22Rv1 (cell line): Measurements from ENCODE around the gene HRCT1.

Experiments used
- H3K27ac ChIP-seq: fragments of 450-650 bp; 2 replicates; pipeline ENCODE4 v1.5.1; 2017
- ZFX ChIP-seq: fragments of 450-650 bp; IDR thresholded peaks from 2 replicates; pipeline ENCODE4 v1.6.1; 2017; ENCODE audit warnings: antibody characterized with exemption, borderline replicate concordance
- TF ChIP-seq, protein P1 (sequence below): fragments of 450-650 bp; IDR thresholded peaks from 2 replicates; pipeline ENCODE4 v1.5.1; 2017; ENCODE audit warnings: mild to moderate bottlenecking

The HRCT1 gene

DNA sequence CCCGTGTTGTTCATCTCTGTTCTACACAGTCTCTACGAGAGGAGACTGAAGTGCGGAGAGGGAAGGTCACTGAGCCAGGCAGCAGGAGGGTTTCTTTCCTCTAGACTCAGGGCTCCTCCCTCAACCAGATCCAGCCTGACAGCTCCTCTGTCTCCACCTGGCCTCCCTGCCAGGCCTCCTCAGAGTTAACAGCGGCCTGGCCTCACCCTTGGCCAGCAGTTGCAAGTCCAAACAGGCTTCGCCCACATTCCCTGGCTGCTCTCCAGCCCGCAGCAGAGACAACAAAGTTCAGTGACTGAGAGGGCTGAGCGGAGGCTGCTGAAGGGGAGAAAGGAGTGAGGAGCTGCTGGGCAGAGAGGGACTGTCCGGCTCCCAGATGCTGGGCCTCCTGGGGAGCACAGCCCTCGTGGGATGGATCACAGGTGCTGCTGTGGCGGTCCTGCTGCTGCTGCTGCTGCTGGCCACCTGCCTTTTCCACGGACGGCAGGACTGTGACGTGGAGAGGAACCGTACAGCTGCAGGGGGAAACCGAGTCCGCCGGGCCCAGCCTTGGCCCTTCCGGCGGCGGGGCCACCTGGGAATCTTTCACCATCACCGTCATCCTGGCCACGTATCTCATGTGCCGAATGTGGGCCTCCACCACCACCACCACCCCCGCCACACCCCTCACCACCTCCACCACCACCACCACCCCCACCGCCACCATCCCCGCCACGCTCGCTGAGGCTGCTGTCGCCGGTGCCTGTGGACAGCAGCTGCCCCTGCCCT lies at the start of gene HRCT1:
HRCT1 (plus strand) TSS at position 291 of the 768 bp plus-strand sequence; CDS start at position 377, 86 bp downstream.
- no peak within 1 kb of the TSS for H3K27ac ChIP-seq

DNA sequence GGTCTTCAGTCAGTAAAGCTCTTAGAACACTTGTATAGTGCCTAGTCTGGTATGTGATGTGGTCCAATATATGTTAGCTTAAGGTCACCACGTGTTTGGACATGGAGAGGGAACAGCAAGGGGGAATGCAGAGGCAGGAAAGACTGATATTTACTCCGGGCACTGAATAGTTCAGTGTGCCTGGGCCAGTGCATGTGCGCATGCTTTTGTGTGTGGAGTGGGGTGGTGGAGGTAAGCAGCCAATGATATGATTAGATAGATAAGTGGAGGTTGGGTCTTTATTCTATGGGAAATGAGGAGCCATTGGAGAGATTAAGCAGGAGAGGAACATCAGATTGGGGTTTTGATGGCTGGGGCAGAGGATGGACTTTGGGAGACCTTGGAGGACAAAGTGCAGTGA lies 49.8 kb upstream of the HRCT1 start:
- TF ChIP-seq, protein P1, sequence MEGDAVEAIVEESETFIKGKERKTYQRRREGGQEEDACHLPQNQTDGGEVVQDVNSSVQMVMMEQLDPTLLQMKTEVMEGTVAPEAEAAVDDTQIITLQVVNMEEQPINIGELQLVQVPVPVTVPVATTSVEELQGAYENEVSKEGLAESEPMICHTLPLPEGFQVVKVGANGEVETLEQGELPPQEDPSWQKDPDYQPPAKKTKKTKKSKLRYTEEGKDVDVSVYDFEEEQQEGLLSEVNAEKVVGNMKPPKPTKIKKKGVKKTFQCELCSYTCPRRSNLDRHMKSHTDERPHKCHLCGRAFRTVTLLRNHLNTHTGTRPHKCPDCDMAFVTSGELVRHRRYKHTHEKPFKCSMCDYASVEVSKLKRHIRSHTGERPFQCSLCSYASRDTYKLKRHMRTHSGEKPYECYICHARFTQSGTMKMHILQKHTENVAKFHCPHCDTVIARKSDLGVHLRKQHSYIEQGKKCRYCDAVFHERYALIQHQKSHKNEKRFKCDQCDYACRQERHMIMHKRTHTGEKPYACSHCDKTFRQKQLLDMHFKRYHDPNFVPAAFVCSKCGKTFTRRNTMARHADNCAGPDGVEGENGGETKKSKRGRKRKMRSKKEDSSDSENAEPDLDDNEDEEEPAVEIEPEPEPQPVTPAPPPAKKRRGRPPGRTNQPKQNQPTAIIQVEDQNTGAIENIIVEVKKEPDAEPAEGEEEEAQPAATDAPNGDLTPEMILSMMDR = no peak
- no peak for TF ChIP-seq ZFX
- H3K27ac ChIP-seq = no peak overlapping the region

More for the DNA sequence above, at the start of gene HRCT1:
- TF ChIP-seq, protein P1 = no peak
- no peak for TF ChIP-seq ZFX

DNA sequence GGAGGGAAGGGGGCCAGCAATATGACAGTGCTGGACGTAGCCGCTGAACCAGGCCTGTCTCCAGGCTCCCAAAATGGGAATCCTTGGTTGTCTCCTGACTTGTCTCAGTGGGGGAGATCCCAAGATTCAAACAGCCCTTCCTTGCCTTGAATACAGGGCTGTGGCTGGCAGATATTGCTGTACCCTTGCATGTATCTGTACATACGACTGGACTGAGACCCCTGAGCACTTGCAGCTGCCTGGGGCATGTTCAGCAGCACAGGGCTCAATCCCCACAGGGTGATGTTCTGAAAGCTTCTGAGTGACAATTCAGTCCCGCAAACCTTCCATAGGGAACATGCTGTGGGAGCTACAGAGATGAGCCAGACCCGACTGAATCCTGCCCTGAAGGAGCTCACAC lies 49.1 kb upstream of the HRCT1 start:
- TF ChIP-seq ZFX = no peak
- TF ChIP-seq, protein P1 = no peak
- no peak overlapping the region for H3K27ac ChIP-seq

DNA sequence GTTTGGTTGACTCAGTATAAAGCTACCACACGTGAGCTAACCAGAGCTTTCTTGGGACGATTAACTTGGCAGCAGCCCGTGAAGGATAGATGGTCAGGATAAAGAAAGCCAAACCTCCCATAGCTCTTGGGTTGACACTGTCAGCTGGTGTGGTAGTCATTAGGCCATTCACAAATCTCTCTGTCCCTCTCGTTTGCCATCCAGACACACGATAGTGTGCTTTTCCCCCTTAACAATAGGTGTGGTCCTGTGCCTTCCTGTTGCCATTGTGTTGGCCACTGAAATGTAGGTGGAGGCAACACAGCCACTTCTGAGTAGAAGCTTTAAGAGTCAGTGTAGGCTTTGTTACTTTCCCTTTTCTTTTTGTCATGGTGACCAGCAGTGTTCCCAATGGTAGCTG lies 47.5 kb upstream of the HRCT1 start:
- no peak overlapping the region for H3K27ac ChIP-seq
- TF ChIP-seq ZFX = no peak
- TF ChIP-seq, protein P1 = no peak

DNA sequence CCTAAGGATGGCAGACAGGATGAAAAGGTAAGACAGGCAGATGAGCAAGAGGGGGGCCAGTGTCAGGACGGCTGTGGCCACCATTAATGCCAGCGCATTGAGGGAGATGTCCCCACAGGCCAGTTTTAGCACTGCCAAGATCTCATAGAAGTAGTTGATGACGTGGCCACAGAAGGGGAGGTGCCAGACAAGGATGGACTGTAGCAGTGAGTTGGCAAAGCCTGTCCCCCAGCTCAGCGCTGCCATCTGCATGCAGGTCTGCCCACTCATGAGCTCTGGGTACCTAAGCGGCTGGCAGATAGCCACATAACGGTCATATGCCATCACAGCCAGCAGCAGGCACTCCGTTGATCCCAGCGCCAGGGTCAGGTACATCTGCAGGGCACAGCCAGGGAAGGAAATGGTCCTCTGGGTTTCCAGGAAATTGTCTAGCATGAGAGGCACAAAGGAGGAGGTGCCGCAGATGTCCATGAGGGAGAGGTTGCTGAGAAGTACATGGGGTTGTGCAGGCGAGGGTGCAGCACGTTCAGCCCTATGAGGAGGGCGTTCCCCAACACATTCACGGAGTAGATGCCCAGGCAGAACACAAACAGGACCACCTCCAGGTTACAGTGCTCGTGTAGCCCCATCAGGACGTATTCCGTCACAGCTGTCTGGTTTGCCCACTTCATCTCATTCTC lies 46.6 kb upstream of the HRCT1 start:
- no peak overlapping the region for H3K27ac ChIP-seq
- TF ChIP-seq ZFX = no peak
- TF ChIP-seq, protein P1 = no peak

DNA sequence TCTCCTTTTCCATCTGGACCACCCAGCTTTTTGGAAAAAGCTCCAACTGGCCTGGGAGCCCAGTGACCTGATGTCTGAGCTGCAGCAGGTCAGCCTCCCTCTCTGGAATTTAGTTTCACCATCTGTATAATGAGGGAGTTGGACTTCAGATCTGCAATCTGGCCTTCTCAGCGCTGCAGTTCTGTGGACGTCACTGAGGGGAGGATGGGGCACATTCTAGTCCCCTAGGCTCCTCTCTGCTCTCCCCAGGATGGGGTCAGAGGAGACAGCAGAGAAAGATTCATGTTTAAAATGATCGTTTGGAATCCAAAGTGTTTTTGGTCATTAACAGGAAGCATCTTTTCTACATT lies 46.0 kb upstream of the HRCT1 start:
- H3K27ac ChIP-seq = no peak overlapping the region
- no peak for TF ChIP-seq ZFX
- TF ChIP-seq, protein P1 = no peak
